ENCODE measurements around the gene LPCAT4. TPM values are rescaled to one million over a fixed set of nuclear protein-coding genes. Genes with fewer than 3 reads are reported as not detected.

LPCAT4 gene
- total and polyA plus RNA-seq, 9 of the 15 experiments (the other 6 are each of a cell fraction or from before 2014, with no cell fraction given): 7.3 to 34.3 (median 14.4) TPM

DNA sequence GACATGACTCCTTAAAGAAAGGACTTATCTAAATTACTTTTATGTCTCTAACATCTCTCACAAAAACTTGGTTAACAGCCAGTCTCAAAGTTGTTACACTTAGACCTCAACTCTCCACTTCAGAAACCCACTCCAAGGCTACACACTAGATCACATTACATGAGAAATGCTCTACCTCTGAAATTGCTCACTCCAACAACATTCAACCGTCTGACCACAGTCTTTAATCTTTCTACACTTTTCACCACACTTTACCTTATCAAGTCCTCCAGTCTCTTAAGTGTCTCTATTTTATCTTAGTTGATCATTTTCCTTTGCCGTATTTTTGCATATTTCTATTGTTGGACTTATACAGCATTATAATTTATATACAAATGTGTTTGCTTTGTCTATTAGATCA is 35.2 kb downstream of the LPCAT4 start (continued):
- TF ChIP-seq, protein P1, sequence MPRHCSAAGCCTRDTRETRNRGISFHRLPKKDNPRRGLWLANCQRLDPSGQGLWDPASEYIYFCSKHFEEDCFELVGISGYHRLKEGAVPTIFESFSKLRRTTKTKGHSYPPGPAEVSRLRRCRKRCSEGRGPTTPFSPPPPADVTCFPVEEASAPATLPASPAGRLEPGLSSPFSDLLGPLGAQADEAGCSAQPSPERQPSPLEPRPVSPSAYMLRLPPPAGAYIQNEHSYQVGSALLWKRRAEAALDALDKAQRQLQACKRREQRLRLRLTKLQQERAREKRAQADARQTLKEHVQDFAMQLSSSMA (CRISPR knock-in tag; IDR thresholded peaks at IDR 0.05): no peak
- TF ChIP-seq HNRNPUL1 (IDR thresholded peaks at IDR 0.05; ENCODE audit: low read length) (no peak), HNRNPLL (IDR thresholded peaks at IDR 0.05; ENCODE audit: low read depth, low read length, poor library complexity, severe bottlenecking) (no peak), ZFP30 (CRISPR knock-in tag; IDR thresholded peaks at IDR 0.05; ENCODE audit: borderline replicate concordance) (no peak), TCF7L2 (IDR thresholded peaks at IDR 0.05; ENCODE audit: low read depth, low read length) (no peak), PTTG1 (tag; IDR thresholded peaks at IDR 0.05; ENCODE audit: low read depth) (no peak), RAD51 (IDR thresholded peaks at IDR 0.05; ENCODE audit: borderline replicate concordance, low read depth) (no peak), SLC30A9 (CRISPR knock-in tag; IDR thresholded peaks at IDR 0.05) (no peak), KAT2B (IDR thresholded peaks at IDR 0.05; ENCODE audit: low read depth, low read length) (no peak), MYBL2 (IDR thresholded peaks at IDR 0.05; ENCODE audit: low read depth) (no peak), MYBL2 (CRISPR knock-in tag; IDR thresholded peaks at IDR 0.05; ENCODE audit: borderline replicate concordance) (no peak), SIX5 (IDR thresholded peaks at IDR 0.05; ENCODE audit: borderline replicate concordance in 1 of 2, insufficient read depth in 1 of 2, low read depth in 1 of 2, low read length in 2 of 2) (no peak), ESRRA (IDR thresholded peaks at IDR 0.05; ENCODE audit: borderline replicate concordance, low read depth) (peak; percentile 43; the same call in 1 of the 2 replicates), MAFF (IDR thresholded peaks at IDR 0.05; ENCODE audit: low read length) (no peak), CBFA2T3 (IDR thresholded peaks at IDR 0.05) (peak; percentile 83), CEBPG (CRISPR knock-in tag; IDR thresholded peaks at IDR 0.05) (no peak), CEBPG (tag; conservative IDR thresholded peaks at IDR 0.05 in 1 of 2, IDR thresholded peaks at IDR 0.05 in 1 of 2) (no peak)
- TF ChIP-seq, protein P2, sequence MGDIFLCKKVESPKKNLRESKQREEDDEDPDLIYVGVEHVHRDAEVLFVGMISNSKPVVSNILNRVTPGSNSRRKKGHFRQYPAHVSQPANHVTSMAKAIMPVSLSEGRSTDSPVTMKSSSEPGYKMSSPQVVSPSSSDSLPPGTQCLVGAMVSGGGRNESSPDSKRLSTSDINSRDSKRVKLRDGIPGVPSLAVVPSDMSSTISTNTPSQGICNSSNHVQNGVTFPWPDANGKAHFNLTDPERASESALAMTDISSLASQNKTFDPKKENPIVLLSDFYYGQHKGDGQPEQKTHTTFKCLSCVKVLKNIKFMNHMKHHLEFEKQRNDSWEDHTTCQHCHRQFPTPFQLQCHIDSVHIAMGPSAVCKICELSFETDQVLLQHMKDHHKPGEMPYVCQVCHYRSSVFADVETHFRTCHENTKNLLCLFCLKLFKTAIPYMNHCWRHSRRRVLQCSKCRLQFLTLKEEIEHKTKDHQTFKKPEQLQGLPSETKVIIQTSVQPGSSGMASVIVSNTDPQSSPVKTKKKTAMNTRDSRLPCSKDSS (IDR thresholded peaks at IDR 0.05; ENCODE audit: low read depth, partially characterized antibody): no peak
- TF ChIP-seq, protein P3, sequence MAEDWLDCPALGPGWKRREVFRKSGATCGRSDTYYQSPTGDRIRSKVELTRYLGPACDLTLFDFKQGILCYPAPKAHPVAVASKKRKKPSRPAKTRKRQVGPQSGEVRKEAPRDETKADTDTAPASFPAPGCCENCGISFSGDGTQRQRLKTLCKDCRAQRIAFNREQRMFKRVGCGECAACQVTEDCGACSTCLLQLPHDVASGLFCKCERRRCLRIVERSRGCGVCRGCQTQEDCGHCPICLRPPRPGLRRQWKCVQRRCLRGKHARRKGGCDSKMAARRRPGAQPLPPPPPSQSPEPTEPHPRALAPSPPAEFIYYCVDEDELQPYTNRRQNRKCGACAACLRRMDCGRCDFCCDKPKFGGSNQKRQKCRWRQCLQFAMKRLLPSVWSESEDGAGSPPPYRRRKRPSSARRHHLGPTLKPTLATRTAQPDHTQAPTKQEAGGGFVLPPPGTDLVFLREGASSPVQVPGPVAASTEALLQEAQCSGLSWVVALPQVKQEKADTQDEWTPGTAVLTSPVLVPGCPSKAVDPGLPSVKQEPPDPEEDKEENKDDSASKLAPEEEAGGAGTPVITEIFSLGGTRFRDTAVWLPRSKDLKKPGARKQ (CRISPR knock-in tag; IDR thresholded peaks at IDR 0.05): no peak
- TF ChIP-seq, protein P4, sequence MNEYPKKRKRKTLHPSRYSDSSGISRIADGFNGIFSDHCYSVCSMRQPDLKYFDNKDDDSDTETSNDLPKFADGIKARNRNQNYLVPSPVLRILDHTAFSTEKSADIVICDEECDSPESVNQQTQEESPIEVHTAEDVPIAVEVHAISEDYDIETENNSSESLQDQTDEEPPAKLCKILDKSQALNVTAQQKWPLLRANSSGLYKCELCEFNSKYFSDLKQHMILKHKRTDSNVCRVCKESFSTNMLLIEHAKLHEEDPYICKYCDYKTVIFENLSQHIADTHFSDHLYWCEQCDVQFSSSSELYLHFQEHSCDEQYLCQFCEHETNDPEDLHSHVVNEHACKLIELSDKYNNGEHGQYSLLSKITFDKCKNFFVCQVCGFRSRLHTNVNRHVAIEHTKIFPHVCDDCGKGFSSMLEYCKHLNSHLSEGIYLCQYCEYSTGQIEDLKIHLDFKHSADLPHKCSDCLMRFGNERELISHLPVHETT (CRISPR knock-in tag; conservative IDR thresholded peaks at IDR 0.05 in 1 of 2, IDR thresholded peaks at IDR 0.05 in 1 of 2): no peak
- TF ChIP-seq, protein P5, sequence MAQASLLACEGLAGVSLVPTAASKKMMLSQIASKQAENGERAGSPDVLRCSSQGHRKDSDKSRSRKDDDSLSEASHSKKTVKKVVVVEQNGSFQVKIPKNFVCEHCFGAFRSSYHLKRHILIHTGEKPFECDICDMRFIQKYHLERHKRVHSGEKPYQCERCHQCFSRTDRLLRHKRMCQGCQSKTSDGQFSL (CRISPR knock-in tag; IDR thresholded peaks at IDR 0.05): no peak
- TF ChIP-seq, protein P5 (tag; IDR thresholded peaks at IDR 0.05): no peak

Measured in K562 (cell line).